ENCODE results near the gene BRD7. TPM values are rescaled to one million over a fixed set of nuclear protein-coding genes. Genes with fewer than 3 reads are reported as not detected.

The BRD7 gene
- total and polyA plus RNA-seq, 2 experiments from 2014 or later = 51.2 to 51.3 TPM

GRCh38 chr16:50334106-50334975 is 34.4 kb downstream of the BRD7 start:
- Histone ChIP-seq H4K20me1 (ENCODE audit: insufficient read depth, poor library complexity, severe bottlenecking) (no peaks in the 10 kb centered on the region), H3K4me2 (no peak overlapping the region), H3K9me3 (ENCODE audit: low read depth) (no peaks in the 10 kb centered on the region), H3K9me2 (replicated peaks; ENCODE audit: insufficient read depth) (no peaks in the 10 kb centered on the region), H3K27me3 (no peaks in the 10 kb centered on the region), H3K4me3 (no peak overlapping the region), H3K79me2 (peaks cover 17% of the 10 kb centered on the region), H2AFZ (no peak overlapping the region), H3K36me3 (replicated peaks; ENCODE audit: insufficient read depth, low read depth) (no peaks in the 10 kb centered on the region), H3K27ac (no peak overlapping the region), H3K4me1 (ENCODE audit: insufficient read depth) (peaks cover 11% of the 10 kb centered on the region)
- TF ChIP-seq EZH2 (IDR thresholded peaks at IDR 0.05; ENCODE audit: borderline replicate concordance) = no peak
- TF ChIP-seq EZH2phosphoT487 (IDR thresholded peaks at IDR 0.05; ENCODE audit: low read depth, severe bottlenecking, unreplicated experiment) = no peak
- no peak for TF ChIP-seq CTCF (IDR thresholded peaks at IDR 0.05; ENCODE audit: poor library complexity)
- 83% methylated on average over 14 of the region's 14 CpGs for WGBS (ENCODE audit: low lambda C conversion rate, missing lambda C conversion rate)
- no peak for DNase-seq (ENCODE audit: low spot score)

- Histone ChIP-seq H3K9me2 (replicated peaks; ENCODE audit: insufficient read depth) (no peaks in the 10 kb centered on the region), H3K79me2 (peaks cover 17% of the 10 kb centered on the region), H3K4me3 (no peak overlapping the region), H3K4me2 (no peak overlapping the region), H3K27ac (no peak overlapping the region), H3K36me3 (replicated peaks; ENCODE audit: insufficient read depth, low read depth) (no peaks in the 10 kb centered on the region), H3K27me3 (no peaks in the 10 kb centered on the region), H4K20me1 (ENCODE audit: insufficient read depth, poor library complexity, severe bottlenecking) (no peaks in the 10 kb centered on the region), H3K4me1 (ENCODE audit: insufficient read depth) (peaks cover 7% of the 10 kb centered on the region), H2AFZ (no peak overlapping the region), H3K9me3 (ENCODE audit: low read depth) (no peaks in the 10 kb centered on the region)
- DNase-seq (ENCODE audit: low spot score) = no peak
- 94% methylated on average over 3 of the region's 3 CpGs for WGBS (ENCODE audit: low lambda C conversion rate, missing lambda C conversion rate)
- TF ChIP-seq EZH2phosphoT487 (IDR thresholded peaks at IDR 0.05; ENCODE audit: low read depth, severe bottlenecking, unreplicated experiment) (no peak), CTCF (IDR thresholded peaks at IDR 0.05; ENCODE audit: poor library complexity) (no peak), EZH2 (IDR thresholded peaks at IDR 0.05; ENCODE audit: borderline replicate concordance) (no peak)
Measured at GRCh38 chr16:50332599-50332998, 36.2 kb downstream of the BRD7 start.

DNA sequence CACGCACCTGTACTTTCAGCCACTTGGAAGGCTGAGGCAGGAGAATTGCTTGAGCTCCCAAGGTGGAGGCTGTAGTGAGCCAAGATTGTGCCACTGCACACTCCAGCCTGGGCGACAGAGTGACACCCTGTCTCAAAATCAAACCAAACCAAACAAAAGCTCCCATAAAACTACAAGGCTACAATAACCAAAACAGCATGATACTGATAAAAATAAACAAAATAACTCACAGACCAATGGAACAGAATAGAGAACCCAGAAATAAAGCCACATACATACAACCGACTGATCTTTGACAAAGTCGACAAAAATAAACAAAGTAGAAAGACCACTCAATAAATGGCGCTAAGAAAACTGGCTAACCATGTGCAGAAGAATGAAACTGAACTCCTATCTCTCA is 37.2 kb downstream of the BRD7 start:
- no peak for TF ChIP-seq EZH2phosphoT487 (IDR thresholded peaks at IDR 0.05; ENCODE audit: low read depth, severe bottlenecking, unreplicated experiment)
- TF ChIP-seq EZH2 (IDR thresholded peaks at IDR 0.05; ENCODE audit: borderline replicate concordance) = no peak
- no peak for TF ChIP-seq CTCF (IDR thresholded peaks at IDR 0.05; ENCODE audit: poor library complexity)
- no peak overlapping the region for H3K4me2 ChIP-seq
- no peak overlapping the region for H3K4me3 ChIP-seq
- H3K4me1 ChIP-seq (ENCODE audit: insufficient read depth) = peaks cover 7% of the 10 kb centered on the region
- H3K36me3 ChIP-seq (replicated peaks; ENCODE audit: insufficient read depth, low read depth) = no peaks in the 10 kb centered on the region
- DNase-seq (ENCODE audit: low spot score) = no peak
- WGBS (ENCODE audit: low lambda C conversion rate, missing lambda C conversion rate) = 80% methylated on average over 5 of the region's 5 CpGs
- no peak overlapping the region for H2AFZ ChIP-seq
- no peaks in the 10 kb centered on the region for H4K20me1 ChIP-seq (ENCODE audit: insufficient read depth, poor library complexity, severe bottlenecking)
- H3K9me2 ChIP-seq (replicated peaks; ENCODE audit: insufficient read depth) = no peaks in the 10 kb centered on the region
- H3K9me3 ChIP-seq (ENCODE audit: low read depth) = no peaks in the 10 kb centered on the region
- no peaks in the 10 kb centered on the region for H3K27me3 ChIP-seq
- peaks cover 17% of the 10 kb centered on the region for H3K79me2 ChIP-seq
- no peak overlapping the region for H3K27ac ChIP-seq
